ENCODE measurements around the gene ATP2B3.

Gene ATP2B3

DNA sequence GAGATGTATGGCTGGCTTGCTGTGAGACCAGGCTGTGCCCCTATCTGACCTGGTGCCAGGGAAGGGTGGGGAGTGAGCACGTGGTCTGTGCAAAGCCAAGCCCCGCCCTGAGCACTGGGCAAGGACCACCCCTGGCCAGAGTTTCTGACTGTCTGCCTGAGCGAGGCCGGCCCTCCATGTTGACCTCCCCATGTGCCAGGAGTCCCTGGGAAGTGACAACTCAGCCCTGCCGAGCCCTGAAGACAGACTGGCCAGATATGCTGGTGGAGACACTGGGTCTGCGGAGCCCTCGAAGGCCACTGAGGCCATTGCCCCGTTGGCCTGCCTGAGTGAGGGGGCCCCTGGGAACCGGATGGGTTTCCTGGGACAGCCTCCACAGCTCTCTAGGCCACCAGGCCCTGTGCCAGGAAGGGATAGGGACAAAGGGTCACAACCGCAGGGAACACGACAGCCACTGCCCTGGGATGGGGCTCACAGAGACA lies 29.8 kb upstream of the ATP2B3 start:
- no peak overlapping the region for H3K9ac ChIP-seq (ENCODE audit: low read length)
- no peaks in the 10 kb centered on the region for H3K36me3 ChIP-seq (ENCODE audit: low read length)
- H3K27ac ChIP-seq (ENCODE audit: low read depth, low read length), result no peak overlapping the region
- no peak overlapping the region for H2AFZ ChIP-seq (ENCODE audit: low read depth, low read length, severe bottlenecking)
- TF ChIP-seq, protein P1, sequence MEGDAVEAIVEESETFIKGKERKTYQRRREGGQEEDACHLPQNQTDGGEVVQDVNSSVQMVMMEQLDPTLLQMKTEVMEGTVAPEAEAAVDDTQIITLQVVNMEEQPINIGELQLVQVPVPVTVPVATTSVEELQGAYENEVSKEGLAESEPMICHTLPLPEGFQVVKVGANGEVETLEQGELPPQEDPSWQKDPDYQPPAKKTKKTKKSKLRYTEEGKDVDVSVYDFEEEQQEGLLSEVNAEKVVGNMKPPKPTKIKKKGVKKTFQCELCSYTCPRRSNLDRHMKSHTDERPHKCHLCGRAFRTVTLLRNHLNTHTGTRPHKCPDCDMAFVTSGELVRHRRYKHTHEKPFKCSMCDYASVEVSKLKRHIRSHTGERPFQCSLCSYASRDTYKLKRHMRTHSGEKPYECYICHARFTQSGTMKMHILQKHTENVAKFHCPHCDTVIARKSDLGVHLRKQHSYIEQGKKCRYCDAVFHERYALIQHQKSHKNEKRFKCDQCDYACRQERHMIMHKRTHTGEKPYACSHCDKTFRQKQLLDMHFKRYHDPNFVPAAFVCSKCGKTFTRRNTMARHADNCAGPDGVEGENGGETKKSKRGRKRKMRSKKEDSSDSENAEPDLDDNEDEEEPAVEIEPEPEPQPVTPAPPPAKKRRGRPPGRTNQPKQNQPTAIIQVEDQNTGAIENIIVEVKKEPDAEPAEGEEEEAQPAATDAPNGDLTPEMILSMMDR (IDR thresholded peaks at IDR 0.05; ENCODE audit: insufficient read depth, low read length, poor library complexity, severe bottlenecking), result no peak
- no peak for TF ChIP-seq EZH2phosphoT487 (conservative IDR thresholded peaks at IDR 0.05; ENCODE audit: low read length)
- no peaks in the 10 kb centered on the region for H3F3A ChIP-seq (ENCODE audit: insufficient read depth)
- no peaks in the 10 kb centered on the region for H3K79me2 ChIP-seq (ENCODE audit: insufficient read depth, low read length)
- no peak overlapping the region for H3K4me3 ChIP-seq (ENCODE audit: insufficient read depth, low read length, poor library complexity, severe bottlenecking)
- H3K4me2 ChIP-seq (ENCODE audit: low read depth, low read length, poor library complexity, severe bottlenecking), result no peak overlapping the region
- no peaks in the 10 kb centered on the region for H3K9me3 ChIP-seq (ENCODE audit: insufficient read depth, low read length)
- H3K27me3 ChIP-seq (ENCODE audit: low read length), result no peaks in the 10 kb centered on the region
- H3K9me2 ChIP-seq (replicated peaks; ENCODE audit: insufficient read depth, low read length), result no peaks in the 10 kb centered on the region
- H4K20me1 ChIP-seq (ENCODE audit: low read depth, low read length), result no peaks in the 10 kb centered on the region

DNA sequence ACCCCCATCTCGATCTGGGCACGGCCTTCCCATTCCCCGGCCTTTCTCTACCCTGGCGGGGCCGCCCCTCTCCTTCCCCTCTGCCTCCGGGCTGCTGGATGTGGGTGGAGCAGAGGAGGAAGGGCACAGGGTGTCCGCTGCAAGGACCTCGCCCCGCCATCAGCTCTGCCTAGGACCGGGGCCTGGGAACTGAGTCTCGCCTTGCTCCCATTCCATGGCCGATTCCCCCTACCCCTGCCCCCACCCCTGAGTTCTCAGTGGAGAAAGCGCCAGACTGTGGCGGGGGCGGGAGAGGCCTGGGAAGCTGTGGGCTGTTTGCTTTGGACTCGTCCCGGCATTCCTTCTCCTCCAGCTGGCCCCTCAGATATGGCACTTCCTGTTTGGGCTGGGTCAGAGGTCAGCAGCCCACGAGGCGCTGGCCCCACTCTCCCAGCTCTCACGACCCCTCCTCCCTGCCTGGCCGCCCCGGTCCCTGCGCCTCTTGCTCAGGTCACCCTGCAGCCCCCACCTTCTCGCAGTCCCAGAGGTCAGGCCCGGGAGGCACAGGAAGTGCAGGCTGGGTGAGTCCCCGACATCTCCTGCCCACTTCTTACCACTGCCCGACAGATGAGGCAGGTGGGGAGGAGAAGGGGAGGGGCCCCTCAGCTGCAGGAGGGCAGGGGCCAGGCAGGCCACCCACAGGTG lies 29.1 kb upstream of the ATP2B3 start:
- no peak overlapping the region for H3K4me2 ChIP-seq (ENCODE audit: low read depth, low read length, poor library complexity, severe bottlenecking)
- no peak overlapping the region for H3K27ac ChIP-seq (ENCODE audit: low read depth, low read length)
- H3K79me2 ChIP-seq (ENCODE audit: insufficient read depth, low read length), result no peaks in the 10 kb centered on the region
- H2AFZ ChIP-seq (ENCODE audit: low read depth, low read length, severe bottlenecking), result no peak overlapping the region
- no peaks in the 10 kb centered on the region for H3K27me3 ChIP-seq (ENCODE audit: low read length)
- no peaks in the 10 kb centered on the region for H4K20me1 ChIP-seq (ENCODE audit: low read depth, low read length)
- TF ChIP-seq EZH2phosphoT487 (conservative IDR thresholded peaks at IDR 0.05; ENCODE audit: low read length), result no peak
- TF ChIP-seq, protein P1 (IDR thresholded peaks at IDR 0.05; ENCODE audit: insufficient read depth, low read length, poor library complexity, severe bottlenecking), result no peak
- no peaks in the 10 kb centered on the region for H3K36me3 ChIP-seq (ENCODE audit: low read length)
- no peaks in the 10 kb centered on the region for H3K9me3 ChIP-seq (ENCODE audit: insufficient read depth, low read length)
- H3K4me3 ChIP-seq (ENCODE audit: insufficient read depth, low read length, poor library complexity, severe bottlenecking), result no peak overlapping the region
- no peak overlapping the region for H3K9ac ChIP-seq (ENCODE audit: low read length)
- no peaks in the 10 kb centered on the region for H3F3A ChIP-seq (ENCODE audit: insufficient read depth)
- no peaks in the 10 kb centered on the region for H3K9me2 ChIP-seq (replicated peaks; ENCODE audit: insufficient read depth, low read length)

DNA sequence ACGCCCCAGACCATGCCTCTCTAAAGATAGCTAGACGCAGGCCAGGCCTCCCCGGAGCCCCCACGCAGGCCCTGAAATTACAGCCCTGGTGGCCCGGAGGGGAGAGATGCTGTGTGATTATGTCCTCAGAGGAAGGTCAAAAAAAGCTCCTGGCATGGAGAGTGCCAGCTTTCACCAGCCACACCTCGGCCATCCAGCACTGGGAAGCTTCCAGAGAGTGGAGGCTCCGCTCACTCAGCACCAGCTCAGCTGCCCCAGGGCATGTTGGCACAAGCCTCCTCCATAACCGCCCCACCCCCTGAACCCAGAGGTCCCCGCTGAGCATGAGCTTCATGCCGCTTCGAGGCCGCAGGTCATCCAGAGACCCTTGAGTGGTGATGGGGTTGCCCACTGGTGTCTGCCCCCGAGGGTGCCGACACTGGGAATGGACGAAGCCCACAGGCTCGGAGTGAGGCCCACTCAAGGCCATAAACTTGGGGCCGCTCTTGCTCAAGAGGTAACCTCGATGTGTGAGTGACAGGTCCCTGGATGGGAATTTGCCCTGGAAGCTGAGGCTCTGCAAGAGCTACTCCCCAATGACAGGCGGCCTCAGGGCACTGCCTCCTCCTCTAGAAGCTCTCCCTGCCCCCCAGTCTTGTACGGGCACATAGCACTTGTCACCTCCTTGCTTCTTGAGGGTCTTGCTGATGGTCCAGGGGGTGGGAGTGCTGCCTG lies 27.1 kb upstream of the ATP2B3 start:
- Histone ChIP-seq H3K9me3 (ENCODE audit: insufficient read depth, low read length) (no peaks in the 10 kb centered on the region), H3K36me3 (ENCODE audit: low read length) (no peaks in the 10 kb centered on the region), H3F3A (ENCODE audit: insufficient read depth) (no peaks in the 10 kb centered on the region), H3K79me2 (ENCODE audit: insufficient read depth, low read length) (no peaks in the 10 kb centered on the region), H3K9me2 (replicated peaks; ENCODE audit: insufficient read depth, low read length) (no peaks in the 10 kb centered on the region), H3K27me3 (ENCODE audit: low read length) (no peaks in the 10 kb centered on the region), H2AFZ (ENCODE audit: low read depth, low read length, severe bottlenecking) (no peak overlapping the region), H4K20me1 (ENCODE audit: low read depth, low read length) (no peaks in the 10 kb centered on the region), H3K9ac (ENCODE audit: low read length) (no peak overlapping the region), H3K27ac (ENCODE audit: low read depth, low read length) (no peak overlapping the region), H3K4me2 (ENCODE audit: low read depth, low read length, poor library complexity, severe bottlenecking) (no peak overlapping the region), H3K4me3 (ENCODE audit: insufficient read depth, low read length, poor library complexity, severe bottlenecking) (no peak overlapping the region)
- TF ChIP-seq, protein P1 (IDR thresholded peaks at IDR 0.05; ENCODE audit: insufficient read depth, low read length, poor library complexity, severe bottlenecking), result no peak
- no peak for TF ChIP-seq EZH2phosphoT487 (conservative IDR thresholded peaks at IDR 0.05; ENCODE audit: low read length)

Measured in SU-DHL-6 (cell line).